Ascending aorta (tissue), 2 donors: ENCODE data around the gene ZAP70. TPM values are rescaled to one million over a fixed set of nuclear protein-coding genes. Genes with fewer than 3 reads are reported as not detected.

Experiments
- DNase-seq, 2 donors: peaks; one replicate each; pipeline ENCODE4 v3.0.0-alpha.2; 2019; ENCODE audit warnings: low spot score in 2 of 2
- H3K27ac ChIP-seq, 2 donors: fragments of 200-600 bp; sonication (generic); one replicate each; pipeline ENCODE4 v1.5.1; 2016 to 2017; ENCODE audit warnings: mild to moderate bottlenecking in 1 of 2
- H3K27me3 ChIP-seq: fragments of 200-600 bp; sonication (generic); one replicate; pipeline ENCODE4 v1.5.1; 2017
- H3K36me3 ChIP-seq, 2 donors: fragments of 200-600 bp; sonication (generic); one replicate each; pipeline ENCODE4 v1.5.1; 2016
- H3K4me1 ChIP-seq, 2 donors: fragments of 200-600 bp; sonication (generic); one replicate each; pipeline ENCODE4 v1.5.1; 2016 to 2017; ENCODE audit warnings: mild to moderate bottlenecking in 1 of 2
- H3K4me3 ChIP-seq, 2 donors: fragments of 200-600 bp; sonication (generic); one replicate each; pipeline ENCODE4 v1.5.1; 2016 to 2017; ENCODE audit warnings: mild to moderate bottlenecking in 1 of 2
- H3K9me3 ChIP-seq, 2 donors: fragments of 200-600 bp; sonication (generic); one replicate each; pipeline ENCODE4 v1.5.1; 2016
- intact Hi-C: fragments of 100-400 bp; cut with DNase I; formaldehyde crosslinking; loops from one replicate; pipeline ENCODE4 v1.15.1; 2023
- total RNA-seq: library from RNA; depleted of rRNA; stranded (reverse); fragments of >200 nt; gene quantifications from one replicate; pipeline ENCODE4 v1.1.0, GENCODE V29; 2016
- TF ChIP-seq, protein P1 (sequence below), 3 experiments: fragments of 200-600 bp in 2 of 3; fragments of 450-650 bp in 1 of 3; sonication (generic) in 2 of 3; IDR thresholded peaks; one replicate each; pipeline ENCODE4 v1.5.1; 2016 to 2019; ENCODE audit warnings: antibody characterized with exemption in 3 of 3, mild to moderate bottlenecking in 1 of 3, moderate library complexity in 1 of 3

Gene ZAP70
- total RNA-seq, 1 donor from 2014 or later: 2.7 TPM

DNA sequence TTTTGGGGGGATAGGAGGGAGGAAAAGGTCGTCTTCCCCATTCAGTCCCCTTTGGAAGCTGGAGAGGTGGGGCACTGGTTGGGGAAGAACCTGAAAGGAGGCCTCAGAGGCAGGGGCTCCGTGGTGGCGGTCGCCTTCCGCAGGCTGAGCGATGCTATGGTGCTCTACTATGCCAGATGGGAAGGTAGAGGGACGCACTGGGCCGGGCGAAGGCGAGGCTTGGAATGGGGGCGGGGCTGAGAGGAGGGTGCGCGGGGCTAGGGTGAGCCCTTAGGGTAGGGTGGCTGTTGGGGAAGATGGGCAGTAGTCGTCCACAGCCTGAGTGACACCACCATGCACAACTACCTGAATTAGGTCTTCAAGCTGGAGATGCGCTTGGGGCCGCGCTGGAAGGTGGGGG, 11.1 kb downstream of the ZAP70 start:
- Histone ChIP-seq H3K4me1 (no peaks in the 10 kb centered on the region), H3K27me3 (no peaks in the 10 kb centered on the region), H3K27ac (no peak overlapping the region), H3K9me3 (no peaks in the 10 kb centered on the region), H3K36me3 (no peaks in the 10 kb centered on the region), H3K4me3 (no peak overlapping the region)
- no peak for DNase-seq
- intact Hi-C loops: no loop called here
- TF ChIP-seq, protein P1, sequence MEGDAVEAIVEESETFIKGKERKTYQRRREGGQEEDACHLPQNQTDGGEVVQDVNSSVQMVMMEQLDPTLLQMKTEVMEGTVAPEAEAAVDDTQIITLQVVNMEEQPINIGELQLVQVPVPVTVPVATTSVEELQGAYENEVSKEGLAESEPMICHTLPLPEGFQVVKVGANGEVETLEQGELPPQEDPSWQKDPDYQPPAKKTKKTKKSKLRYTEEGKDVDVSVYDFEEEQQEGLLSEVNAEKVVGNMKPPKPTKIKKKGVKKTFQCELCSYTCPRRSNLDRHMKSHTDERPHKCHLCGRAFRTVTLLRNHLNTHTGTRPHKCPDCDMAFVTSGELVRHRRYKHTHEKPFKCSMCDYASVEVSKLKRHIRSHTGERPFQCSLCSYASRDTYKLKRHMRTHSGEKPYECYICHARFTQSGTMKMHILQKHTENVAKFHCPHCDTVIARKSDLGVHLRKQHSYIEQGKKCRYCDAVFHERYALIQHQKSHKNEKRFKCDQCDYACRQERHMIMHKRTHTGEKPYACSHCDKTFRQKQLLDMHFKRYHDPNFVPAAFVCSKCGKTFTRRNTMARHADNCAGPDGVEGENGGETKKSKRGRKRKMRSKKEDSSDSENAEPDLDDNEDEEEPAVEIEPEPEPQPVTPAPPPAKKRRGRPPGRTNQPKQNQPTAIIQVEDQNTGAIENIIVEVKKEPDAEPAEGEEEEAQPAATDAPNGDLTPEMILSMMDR (IDR thresholded peaks at IDR 0.05): no peak

DNA sequence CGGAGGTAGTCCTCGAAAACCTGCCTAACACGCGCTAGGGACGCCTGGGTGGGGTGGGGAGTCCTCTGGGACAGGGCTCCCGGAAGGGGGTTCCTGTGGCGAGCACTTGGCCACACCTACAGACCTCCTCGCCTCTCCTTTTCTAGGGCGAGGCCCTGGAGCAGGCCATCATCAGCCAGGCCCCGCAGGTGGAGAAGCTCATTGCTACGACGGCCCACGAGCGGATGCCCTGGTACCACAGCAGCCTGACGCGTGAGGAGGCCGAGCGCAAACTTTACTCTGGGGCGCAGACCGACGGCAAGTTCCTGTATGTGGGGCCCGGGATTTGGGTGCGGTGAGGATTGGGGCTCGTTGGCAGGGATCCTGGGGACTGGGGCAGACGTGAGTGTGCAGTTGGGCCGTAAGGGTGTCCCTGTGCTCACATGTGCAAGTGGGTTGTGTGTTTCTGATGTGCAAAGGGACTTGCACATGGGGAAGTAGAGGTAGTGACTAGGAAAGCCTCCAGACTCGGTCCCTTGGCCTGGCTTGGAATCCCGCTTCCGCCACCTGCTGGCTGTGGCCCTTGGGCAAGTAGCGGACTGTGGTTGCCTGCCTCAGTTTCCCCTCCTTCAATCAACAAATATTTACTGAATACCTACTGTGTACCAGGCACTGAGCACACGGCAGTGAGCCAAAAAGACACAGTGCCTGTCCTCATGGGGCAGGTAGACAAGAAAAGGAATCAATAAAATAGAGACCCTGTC, 11.7 kb downstream of the ZAP70 start:
- intact Hi-C loops: no loop called here
- Histone ChIP-seq H3K4me1 (no peaks in the 10 kb centered on the region), H3K36me3 (no peaks in the 10 kb centered on the region), H3K27me3 (no peaks in the 10 kb centered on the region), H3K27ac (no peak overlapping the region), H3K4me3 (no peak overlapping the region), H3K9me3 (peaks cover 1 to 5% of the 10 kb centered on the region in 2 donors)
- no peak for DNase-seq
- TF ChIP-seq, protein P1 (IDR thresholded peaks at IDR 0.05): no peak

DNA sequence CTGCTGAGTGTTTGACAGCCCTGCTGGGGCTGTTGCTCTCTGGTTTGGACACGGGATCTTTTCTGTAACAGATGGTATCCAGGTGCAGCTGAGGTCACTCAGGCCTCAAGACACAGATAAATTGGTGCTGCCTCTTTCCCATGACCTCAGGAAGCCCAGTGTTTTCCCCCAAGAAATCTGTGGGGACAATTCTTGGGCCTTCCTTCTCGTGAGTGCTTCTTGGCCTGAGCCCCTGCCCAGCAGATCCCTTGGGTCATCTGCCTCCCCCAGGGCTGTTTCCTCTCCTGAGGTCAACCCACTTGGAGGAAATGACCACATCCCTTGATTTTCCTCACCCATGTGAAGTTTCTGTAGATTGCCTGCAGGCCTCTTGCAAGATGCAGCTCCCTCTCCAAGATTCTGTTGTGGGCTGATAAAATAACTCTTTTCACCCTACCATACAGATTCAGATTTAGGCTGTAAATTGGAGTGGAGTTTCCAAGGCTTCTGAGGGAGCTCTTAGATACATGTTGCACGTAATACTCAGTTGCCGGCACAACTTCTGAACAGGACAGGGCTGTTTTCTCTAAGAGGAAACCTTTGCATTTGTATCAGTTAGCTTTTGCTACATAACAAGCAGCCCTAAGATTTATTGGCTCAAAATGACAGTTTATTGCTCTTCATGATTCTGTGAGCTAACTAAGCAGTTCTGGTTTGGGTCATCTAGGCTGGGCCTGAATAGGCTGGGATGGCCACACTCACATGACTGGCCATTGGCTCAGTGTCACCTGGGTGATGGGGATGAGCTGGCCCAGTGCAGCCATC, 13.1 kb downstream of the ZAP70 start:
- no peak for DNase-seq
- TF ChIP-seq, protein P1 (IDR thresholded peaks at IDR 0.05): no peak
- no peak overlapping the region for H3K27ac ChIP-seq
- intact Hi-C loops: no loop called here
- H3K4me1 ChIP-seq: no peaks in the 10 kb centered on the region
- peaks cover 4 to 8% of the 10 kb centered on the region in 2 donors for H3K9me3 ChIP-seq
- H3K4me3 ChIP-seq: no peak overlapping the region
- H3K27me3 ChIP-seq: no peaks in the 10 kb centered on the region
- H3K36me3 ChIP-seq: no peaks in the 10 kb centered on the region

DNA sequence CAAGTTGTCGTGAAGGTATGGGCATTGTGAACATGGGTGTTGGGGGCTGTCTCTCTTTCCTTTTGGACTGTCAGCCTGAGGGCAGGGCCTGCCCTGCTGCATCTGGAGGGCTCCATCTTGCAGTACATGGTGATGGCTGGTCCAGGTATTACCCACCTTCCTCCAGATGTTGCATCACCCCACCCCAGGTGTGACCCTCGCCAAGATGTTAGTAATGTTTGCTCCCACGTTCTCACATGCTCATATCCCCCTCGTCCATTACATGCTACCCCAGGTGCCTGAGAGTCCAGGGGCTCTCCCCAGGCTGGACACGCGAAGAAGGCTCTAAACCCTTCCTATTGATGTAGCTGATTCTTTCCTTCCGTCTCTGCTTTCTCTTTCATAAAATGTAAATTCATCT, 13.9 kb downstream of the ZAP70 start:
- DNase-seq: no peak
- TF ChIP-seq, protein P1 (IDR thresholded peaks at IDR 0.05): no peak
- Histone ChIP-seq H3K27me3 (no peaks in the 10 kb centered on the region), H3K27ac (no peak overlapping the region), H3K36me3 (no peaks in the 10 kb centered on the region), H3K9me3 (peaks cover 4 to 8% of the 10 kb centered on the region in 2 donors), H3K4me1 (no peaks in the 10 kb centered on the region), H3K4me3 (no peak overlapping the region)
- intact Hi-C loops: no loop called here

DNA sequence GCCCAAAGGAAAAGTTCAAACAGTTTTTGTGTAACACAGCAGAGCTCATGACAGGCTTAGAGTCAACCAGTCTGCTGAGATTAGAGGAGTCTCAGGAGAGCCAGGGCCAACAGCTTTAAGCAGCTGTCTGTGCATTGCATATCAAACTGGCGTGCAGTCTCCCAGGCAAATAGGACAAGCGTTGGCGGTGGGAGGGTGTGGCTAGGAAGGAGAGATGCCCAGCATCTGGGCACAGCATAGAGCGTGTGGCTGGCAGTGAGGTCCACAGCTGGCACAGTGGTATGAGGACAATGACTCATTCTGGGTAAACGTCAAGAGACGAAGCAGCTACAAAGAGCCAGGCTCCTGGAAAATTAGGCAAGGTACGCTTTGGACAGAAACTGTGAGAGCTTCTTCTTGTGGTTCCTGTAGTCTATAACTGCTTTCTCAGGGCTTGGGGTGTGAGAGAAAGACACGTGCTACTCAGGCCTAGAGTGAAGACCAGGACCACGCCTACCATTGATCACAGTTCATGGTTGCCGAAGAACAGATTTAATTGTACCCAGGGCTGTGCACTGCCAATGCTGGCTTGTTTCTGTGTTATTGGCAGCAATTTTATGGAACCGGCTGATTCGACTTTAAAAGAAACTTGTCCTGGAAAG, 14.8 kb downstream of the ZAP70 start:
- H3K36me3 ChIP-seq: no peaks in the 10 kb centered on the region
- H3K27ac ChIP-seq: no peak overlapping the region
- TF ChIP-seq, protein P1 (IDR thresholded peaks at IDR 0.05): no peak
- peaks cover 4 to 8% of the 10 kb centered on the region in 2 donors for H3K9me3 ChIP-seq
- intact Hi-C loops: no loop called here
- H3K4me3 ChIP-seq: no peak overlapping the region
- H3K27me3 ChIP-seq: no peaks in the 10 kb centered on the region
- H3K4me1 ChIP-seq: no peaks in the 10 kb centered on the region
- peak in 1 of 2 donors; percentile 48 for DNase-seq
